ENCODE results near the gene MAPKAPK3. TPM values are rescaled to one million over a fixed set of nuclear protein-coding genes. Genes with fewer than 3 reads are reported as not detected.

MAPKAPK3 gene
- total and polyA plus RNA-seq, 2 experiments from 2014 or later, result 40.5 to 43.1 TPM

DNA sequence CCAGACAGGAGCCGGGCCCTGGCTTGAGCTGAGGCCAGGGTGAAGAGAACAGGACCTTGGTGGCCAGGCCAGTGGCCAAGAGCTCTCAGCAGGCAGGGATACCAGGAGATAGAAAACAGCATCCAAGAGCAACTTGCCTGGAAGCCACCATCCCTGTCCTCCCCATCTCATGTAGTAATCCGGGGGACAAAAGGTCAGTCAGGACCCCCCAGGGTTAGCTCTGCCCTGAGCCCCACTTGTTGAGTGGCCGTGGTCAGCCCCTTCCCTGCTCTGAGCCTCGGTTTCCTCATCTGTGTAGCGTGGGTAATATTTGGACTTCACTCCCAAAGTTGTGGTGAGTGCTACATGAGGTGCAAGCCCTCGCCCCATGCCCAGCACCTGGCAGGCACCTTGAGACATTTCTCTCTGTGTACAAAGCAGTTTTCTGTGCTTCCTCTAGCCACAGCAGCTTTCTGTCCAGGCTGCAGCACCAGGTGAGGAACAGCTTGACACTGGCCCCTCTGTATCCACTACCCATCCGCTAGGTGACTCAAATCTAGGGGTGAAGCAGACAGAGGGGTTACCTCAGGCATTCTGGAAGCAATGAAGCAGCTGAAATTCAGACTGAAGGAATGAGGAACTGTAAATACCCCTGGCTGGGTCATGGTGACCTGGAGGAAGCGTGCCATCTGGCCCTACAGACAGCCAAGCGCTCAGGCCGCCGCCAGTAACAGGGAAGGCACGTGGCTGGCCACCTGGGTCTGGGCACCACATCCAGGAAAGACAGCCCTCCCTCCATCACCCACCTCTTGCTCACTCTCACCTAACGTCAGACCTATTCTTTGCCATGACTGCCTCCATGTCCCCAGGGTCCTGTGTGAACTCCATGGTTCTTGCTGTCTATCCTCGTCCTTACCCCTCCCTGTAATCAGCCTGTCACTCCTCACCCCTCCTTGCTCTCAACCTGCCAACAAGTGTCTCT lies 12.0 kb upstream of the MAPKAPK3 start:
- no peak for TF ChIP-seq EZH2 (IDR thresholded peaks at IDR 0.05; ENCODE audit: borderline replicate concordance)
- no peak for TF ChIP-seq EZH2phosphoT487 (IDR thresholded peaks at IDR 0.05; ENCODE audit: low read depth, severe bottlenecking, unreplicated experiment)
- TF ChIP-seq, protein P1, sequence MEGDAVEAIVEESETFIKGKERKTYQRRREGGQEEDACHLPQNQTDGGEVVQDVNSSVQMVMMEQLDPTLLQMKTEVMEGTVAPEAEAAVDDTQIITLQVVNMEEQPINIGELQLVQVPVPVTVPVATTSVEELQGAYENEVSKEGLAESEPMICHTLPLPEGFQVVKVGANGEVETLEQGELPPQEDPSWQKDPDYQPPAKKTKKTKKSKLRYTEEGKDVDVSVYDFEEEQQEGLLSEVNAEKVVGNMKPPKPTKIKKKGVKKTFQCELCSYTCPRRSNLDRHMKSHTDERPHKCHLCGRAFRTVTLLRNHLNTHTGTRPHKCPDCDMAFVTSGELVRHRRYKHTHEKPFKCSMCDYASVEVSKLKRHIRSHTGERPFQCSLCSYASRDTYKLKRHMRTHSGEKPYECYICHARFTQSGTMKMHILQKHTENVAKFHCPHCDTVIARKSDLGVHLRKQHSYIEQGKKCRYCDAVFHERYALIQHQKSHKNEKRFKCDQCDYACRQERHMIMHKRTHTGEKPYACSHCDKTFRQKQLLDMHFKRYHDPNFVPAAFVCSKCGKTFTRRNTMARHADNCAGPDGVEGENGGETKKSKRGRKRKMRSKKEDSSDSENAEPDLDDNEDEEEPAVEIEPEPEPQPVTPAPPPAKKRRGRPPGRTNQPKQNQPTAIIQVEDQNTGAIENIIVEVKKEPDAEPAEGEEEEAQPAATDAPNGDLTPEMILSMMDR (IDR thresholded peaks at IDR 0.05; ENCODE audit: poor library complexity), result no peak
- H3K4me2 ChIP-seq, result no peak overlapping the region
- no peak overlapping the region for H2AFZ ChIP-seq
- 95% methylated on average over 14 of the region's 14 CpGs for WGBS (ENCODE audit: low lambda C conversion rate, missing lambda C conversion rate)
- no peaks in the 10 kb centered on the region for H4K20me1 ChIP-seq (ENCODE audit: insufficient read depth, poor library complexity, severe bottlenecking)
- H3K4me3 ChIP-seq, result no peak overlapping the region
- peaks cover 29% of the 10 kb centered on the region for H3K4me1 ChIP-seq (ENCODE audit: insufficient read depth)
- no peak for DNase-seq (ENCODE audit: low spot score)
- peaks cover 7% of the 10 kb centered on the region for H3K79me2 ChIP-seq
- no peaks in the 10 kb centered on the region for H3K27me3 ChIP-seq
- no peaks in the 10 kb centered on the region for H3K9me3 ChIP-seq (ENCODE audit: low read depth)
- no peaks in the 10 kb centered on the region for H3K9me2 ChIP-seq (replicated peaks; ENCODE audit: insufficient read depth)
- no peaks in the 10 kb centered on the region for H3K36me3 ChIP-seq (replicated peaks; ENCODE audit: insufficient read depth, low read depth)
- H3K27ac ChIP-seq, result no peak overlapping the region

DNA sequence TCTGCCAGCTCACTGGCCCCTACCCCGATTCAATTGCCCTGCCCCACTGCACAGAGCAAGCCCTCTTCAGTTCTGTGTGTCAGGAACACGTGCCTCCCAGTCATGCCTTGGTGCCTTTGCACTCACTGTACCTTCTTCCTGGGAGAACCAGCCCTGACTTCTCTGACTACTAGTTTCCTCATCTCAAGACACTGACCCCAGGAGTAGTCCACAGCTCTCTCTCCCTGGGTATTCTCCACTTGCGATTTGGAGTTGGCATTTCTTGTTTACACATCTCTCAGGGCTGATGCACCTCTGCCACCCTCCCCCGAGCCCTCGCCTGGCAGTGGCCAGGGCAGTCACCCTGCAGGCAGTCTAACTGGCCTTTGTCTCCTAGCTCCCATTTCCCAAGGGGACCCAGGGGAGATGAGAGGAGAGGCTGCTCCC lies 11.0 kb upstream of the MAPKAPK3 start:
- no peak for DNase-seq (ENCODE audit: low spot score)
- H3K4me1 ChIP-seq (ENCODE audit: insufficient read depth), result peaks cover 29% of the 10 kb centered on the region
- H3K4me2 ChIP-seq, result no peak overlapping the region
- H4K20me1 ChIP-seq (ENCODE audit: insufficient read depth, poor library complexity, severe bottlenecking), result no peaks in the 10 kb centered on the region
- H3K36me3 ChIP-seq (replicated peaks; ENCODE audit: insufficient read depth, low read depth), result no peaks in the 10 kb centered on the region
- H2AFZ ChIP-seq, result no peak overlapping the region
- H3K27ac ChIP-seq, result no peak overlapping the region
- H3K9me2 ChIP-seq (replicated peaks; ENCODE audit: insufficient read depth), result no peaks in the 10 kb centered on the region
- no peak overlapping the region for H3K4me3 ChIP-seq
- H3K27me3 ChIP-seq, result no peaks in the 10 kb centered on the region
- WGBS (ENCODE audit: low lambda C conversion rate, missing lambda C conversion rate), result 87% methylated on average over 5 of the region's 5 CpGs
- TF ChIP-seq EZH2phosphoT487 (IDR thresholded peaks at IDR 0.05; ENCODE audit: low read depth, severe bottlenecking, unreplicated experiment) (no peak), EZH2 (IDR thresholded peaks at IDR 0.05; ENCODE audit: borderline replicate concordance) (no peak)
- TF ChIP-seq, protein P1 (IDR thresholded peaks at IDR 0.05; ENCODE audit: poor library complexity), result no peak
- H3K79me2 ChIP-seq, result peaks cover 17% of the 10 kb centered on the region
- H3K9me3 ChIP-seq (ENCODE audit: low read depth), result no peaks in the 10 kb centered on the region

DNA sequence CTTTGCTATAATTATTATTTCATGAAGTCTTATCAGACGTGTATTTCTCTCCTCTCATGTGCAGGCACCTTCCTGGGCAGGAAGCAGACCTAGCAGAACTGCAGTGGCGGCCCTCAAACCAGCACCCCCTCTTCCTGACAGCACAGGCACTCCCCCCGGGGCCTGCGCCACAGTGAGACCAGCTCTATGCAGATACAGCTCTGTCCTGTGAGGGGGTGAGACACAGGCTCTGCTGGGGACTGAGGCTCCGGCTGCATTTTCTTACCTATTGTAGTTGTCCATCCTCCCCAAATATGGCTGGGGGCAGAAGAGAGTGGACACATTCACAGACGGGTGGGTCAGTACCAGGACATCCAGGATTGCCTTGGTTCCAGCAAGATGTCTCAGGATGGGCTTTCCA lies 10.4 kb upstream of the MAPKAPK3 start:
- no peak overlapping the region for H3K27ac ChIP-seq
- TF ChIP-seq EZH2 (IDR thresholded peaks at IDR 0.05; ENCODE audit: borderline replicate concordance) (no peak), EZH2phosphoT487 (IDR thresholded peaks at IDR 0.05; ENCODE audit: low read depth, severe bottlenecking, unreplicated experiment) (no peak)
- TF ChIP-seq, protein P1 (IDR thresholded peaks at IDR 0.05; ENCODE audit: poor library complexity), result no peak
- H3K4me2 ChIP-seq, result no peak overlapping the region
- H3K36me3 ChIP-seq (replicated peaks; ENCODE audit: insufficient read depth, low read depth), result no peaks in the 10 kb centered on the region
- WGBS (ENCODE audit: low lambda C conversion rate, missing lambda C conversion rate), result 80% methylated on average over 6 of the region's 6 CpGs
- H3K27me3 ChIP-seq, result no peaks in the 10 kb centered on the region
- no peak overlapping the region for H3K4me3 ChIP-seq
- no peak for DNase-seq (ENCODE audit: low spot score)
- H3K4me1 ChIP-seq (ENCODE audit: insufficient read depth), result peaks cover 28% of the 10 kb centered on the region
- H2AFZ ChIP-seq, result no peak overlapping the region
- H3K9me3 ChIP-seq (ENCODE audit: low read depth), result no peaks in the 10 kb centered on the region
- H3K9me2 ChIP-seq (replicated peaks; ENCODE audit: insufficient read depth), result no peaks in the 10 kb centered on the region
- peaks cover 20% of the 10 kb centered on the region for H3K79me2 ChIP-seq
- H4K20me1 ChIP-seq (ENCODE audit: insufficient read depth, poor library complexity, severe bottlenecking), result no peaks in the 10 kb centered on the region

Measured in hepatocyte (in vitro differentiated cells).